Bronchial epithelial cell (primary cell): ENCODE measurements around the gene ARPP21. TPM values are rescaled to one million over a fixed set of nuclear protein-coding genes. Genes with fewer than 3 reads are reported as not detected.

Experiments used
- DNase-seq: peaks from one replicate; pipeline ENCODE4 v3.0.0-alpha.2; 2010; ENCODE audit warnings: low read depth
- FAIRE-seq: peaks from 2 replicates; lab custom pipeline; 2011; peaks lifted over from hg19 to GRCh38; lab: Jason Lieb, UNC
- H3K27me3 ChIP-seq: 2 replicates; pipeline ENCODE4 v1.5.1; 2011; ENCODE audit warnings: low read length; ENCODE audit not compliant: control insufficient read depth, insufficient read depth
- H3K36me3 ChIP-seq: 2 replicates; pipeline ENCODE4 v1.5.1; 2011; ENCODE audit warnings: low read length; ENCODE audit not compliant: control insufficient read depth, insufficient read depth
- H3K4me3 ChIP-seq: 2 replicates; pipeline ENCODE4 v1.5.1; 2011; ENCODE audit warnings: mild to moderate bottlenecking, low read depth, low read length, control low read depth
- total RNA-seq: library from RNA; depleted of rRNA; stranded (reverse); fragments of >200 nt; gene quantifications from 2 replicates; pipeline ENCODE4 v1.2.1, GENCODE V29; 2014
- TF ChIP-seq, protein P1 (sequence below): IDR thresholded peaks from 2 replicates; pipeline ENCODE4 v1.5.1; 2011; ENCODE audit warnings: mild to moderate bottlenecking, moderate library complexity, low read length, control low read depth, inconsistent platforms; ENCODE audit not compliant: insufficient read depth, severe bottlenecking

The ARPP21 gene
- total RNA-seq, 1 donor from 2014 or later: not detected

DNA sequence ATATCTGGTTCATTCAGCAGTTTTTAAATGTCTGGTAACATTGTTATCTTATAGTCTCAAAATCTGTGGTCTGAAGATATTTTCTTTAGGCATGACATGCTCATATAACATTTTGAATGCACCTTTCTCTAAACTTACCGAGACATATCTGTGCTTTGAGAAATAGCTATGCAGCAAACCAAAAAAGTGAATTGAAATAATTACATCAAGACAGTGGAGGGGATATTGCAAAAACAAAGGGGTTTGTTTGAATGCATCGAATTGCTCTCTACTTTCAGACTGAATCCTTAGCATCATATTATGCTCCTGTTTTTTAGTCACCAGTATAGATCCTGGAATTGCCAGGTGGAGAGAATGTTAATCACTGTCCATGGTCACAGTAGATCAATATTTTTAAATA, 5.1 kb downstream of the ARPP21 start:
- TF ChIP-seq, protein P1, sequence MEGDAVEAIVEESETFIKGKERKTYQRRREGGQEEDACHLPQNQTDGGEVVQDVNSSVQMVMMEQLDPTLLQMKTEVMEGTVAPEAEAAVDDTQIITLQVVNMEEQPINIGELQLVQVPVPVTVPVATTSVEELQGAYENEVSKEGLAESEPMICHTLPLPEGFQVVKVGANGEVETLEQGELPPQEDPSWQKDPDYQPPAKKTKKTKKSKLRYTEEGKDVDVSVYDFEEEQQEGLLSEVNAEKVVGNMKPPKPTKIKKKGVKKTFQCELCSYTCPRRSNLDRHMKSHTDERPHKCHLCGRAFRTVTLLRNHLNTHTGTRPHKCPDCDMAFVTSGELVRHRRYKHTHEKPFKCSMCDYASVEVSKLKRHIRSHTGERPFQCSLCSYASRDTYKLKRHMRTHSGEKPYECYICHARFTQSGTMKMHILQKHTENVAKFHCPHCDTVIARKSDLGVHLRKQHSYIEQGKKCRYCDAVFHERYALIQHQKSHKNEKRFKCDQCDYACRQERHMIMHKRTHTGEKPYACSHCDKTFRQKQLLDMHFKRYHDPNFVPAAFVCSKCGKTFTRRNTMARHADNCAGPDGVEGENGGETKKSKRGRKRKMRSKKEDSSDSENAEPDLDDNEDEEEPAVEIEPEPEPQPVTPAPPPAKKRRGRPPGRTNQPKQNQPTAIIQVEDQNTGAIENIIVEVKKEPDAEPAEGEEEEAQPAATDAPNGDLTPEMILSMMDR: no peak
- Histone ChIP-seq H3K36me3 (no peaks in the 10 kb centered on the region), H3K27me3 (peaks cover 6% of the 10 kb centered on the region), H3K4me3 (no peak overlapping the region)
- DNase-seq (no peak), FAIRE-seq (no peak)

DNA sequence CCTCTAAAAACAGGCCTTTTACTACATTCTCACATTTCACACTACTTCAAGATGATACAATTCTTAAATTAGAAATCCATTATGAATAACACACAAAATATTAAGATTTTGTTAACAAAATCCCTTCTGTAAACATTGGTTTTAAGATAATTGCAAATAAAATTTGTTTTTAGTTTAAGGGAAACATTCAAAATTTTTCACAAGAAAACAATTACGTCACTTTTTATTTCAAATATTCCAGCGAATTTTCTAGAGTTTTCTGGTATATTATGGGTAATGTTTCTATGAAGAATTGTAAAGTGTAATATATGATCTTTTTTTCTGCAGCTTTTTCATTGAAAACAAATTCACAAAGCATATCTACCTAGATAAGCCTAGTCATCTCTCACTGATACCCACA, 5.9 kb downstream of the ARPP21 start:
- Histone ChIP-seq H3K4me3 (no peak overlapping the region), H3K36me3 (no peaks in the 10 kb centered on the region), H3K27me3 (peaks cover under 1% of the 10 kb centered on the region)
- DNase-seq: no peak
- no peak for FAIRE-seq
- TF ChIP-seq, protein P1: no peak

DNA sequence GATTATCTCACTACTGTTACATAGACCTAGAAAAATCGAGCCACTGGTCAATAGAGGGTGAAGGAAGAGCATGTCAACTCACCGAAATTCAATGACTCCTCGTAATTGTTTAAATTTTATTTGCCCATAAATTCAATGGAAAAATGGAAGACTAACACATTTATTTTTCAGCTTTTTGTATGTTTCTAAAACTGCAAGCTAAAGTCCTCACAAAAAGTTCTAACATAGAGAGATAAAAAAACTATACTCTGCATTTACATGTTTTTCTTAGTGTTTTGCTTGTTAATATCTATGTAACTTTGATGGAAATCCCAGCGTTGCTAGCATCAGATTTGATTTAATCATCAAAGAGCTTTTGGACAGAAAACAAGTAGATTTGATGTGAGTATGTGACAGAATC, 6.8 kb downstream of the ARPP21 start:
- DNase-seq (no peak), FAIRE-seq (no peak)
- Histone ChIP-seq H3K4me3 (no peak overlapping the region), H3K36me3 (no peaks in the 10 kb centered on the region), H3K27me3 (no peaks in the 10 kb centered on the region)
- TF ChIP-seq, protein P1: no peak

DNA sequence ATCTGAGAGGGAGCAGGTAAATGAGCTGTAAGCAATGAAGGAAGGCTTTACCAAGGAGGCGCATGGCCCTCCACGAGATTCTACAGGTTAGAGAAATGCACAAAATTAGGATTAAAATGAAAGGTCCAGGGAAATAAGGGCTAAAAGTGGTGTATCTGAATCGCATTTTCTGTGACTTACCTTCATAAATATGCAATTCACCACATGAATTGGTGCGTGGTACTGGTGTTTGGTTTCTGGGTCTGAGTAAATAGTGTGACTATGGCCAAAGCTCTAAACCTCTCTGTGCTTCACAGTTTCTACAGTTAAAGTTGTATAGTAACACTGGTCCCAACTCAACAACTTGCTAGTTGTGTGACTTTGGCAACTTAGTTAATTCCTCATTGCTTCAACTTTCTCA, 8.1 kb downstream of the ARPP21 start:
- DNase-seq (no peak), FAIRE-seq (no peak)
- H3K27me3 ChIP-seq: no peaks in the 10 kb centered on the region
- H3K4me3 ChIP-seq: no peak overlapping the region
- H3K36me3 ChIP-seq: no peaks in the 10 kb centered on the region
- TF ChIP-seq, protein P1: no peak

DNA sequence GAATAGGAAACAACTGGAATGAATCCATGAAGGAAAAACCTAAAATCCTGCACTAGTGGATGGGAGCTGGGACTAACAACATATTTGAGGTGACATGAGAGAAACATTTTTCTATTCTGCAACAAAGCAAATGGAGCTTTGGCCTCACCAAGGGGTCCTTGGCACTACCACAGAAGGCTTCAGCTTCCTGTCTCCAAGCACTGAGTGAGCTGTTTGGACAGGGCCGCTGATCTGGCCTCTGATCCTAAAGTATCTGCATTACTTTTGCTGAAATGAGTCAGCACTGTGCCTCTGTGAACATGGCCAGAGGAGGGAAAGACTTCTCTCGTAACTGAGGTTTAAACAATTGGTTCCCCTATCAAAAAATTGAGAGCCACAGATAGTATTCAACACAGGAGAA, 9.0 kb downstream of the ARPP21 start:
- Histone ChIP-seq H3K4me3 (no peak overlapping the region), H3K27me3 (no peaks in the 10 kb centered on the region), H3K36me3 (no peaks in the 10 kb centered on the region)
- FAIRE-seq (no peak), DNase-seq (no peak)
- TF ChIP-seq, protein P1: no peak

DNA sequence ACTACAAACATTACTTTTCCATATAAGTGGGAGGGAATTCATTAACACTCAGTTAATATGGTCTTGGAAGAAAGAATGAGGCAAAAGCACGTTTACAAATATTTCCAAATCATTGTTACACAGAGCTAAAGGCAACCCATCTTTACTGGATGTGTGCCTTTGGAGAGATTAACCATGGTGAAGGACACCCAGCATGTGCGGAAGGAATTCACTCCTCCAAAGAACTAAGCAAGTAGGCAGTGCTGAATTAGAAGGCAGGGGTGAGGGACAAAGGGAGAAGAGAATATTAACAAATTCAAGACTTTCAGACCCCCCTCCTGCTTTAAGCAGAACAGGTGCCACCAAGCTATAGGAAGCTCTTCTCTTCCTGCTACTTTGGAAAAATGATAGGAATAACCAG, 10.1 kb downstream of the ARPP21 start:
- DNase-seq (no peak), FAIRE-seq (no peak)
- Histone ChIP-seq H3K36me3 (no peaks in the 10 kb centered on the region), H3K27me3 (no peaks in the 10 kb centered on the region), H3K4me3 (no peak overlapping the region)
- TF ChIP-seq, protein P1: no peak
